Putamen (tissue), 1 donor: ENCODE results near the gene CPEB3.
"Not testable (repeated sequence)": the region's sequence is repeated elsewhere in the genome, so short reads cannot be mapped to it uniquely, and the experiment has no call there.

ENCODE experiments used
- DNase-seq: peaks from one replicate; pipeline ENCODE4 v3.0.0-alpha.2; 2016; ENCODE audit warnings: low spot score

The CPEB3 gene

GRCh38 chr10:92290837-92291615 lies at the start of gene CPEB3, which contains the start of gene MARCHF5:
Gene CPEB3 (minus strand): TSS chr10:92291078. CDS start chr10:92240350, 50,728 bp downstream.
Gene MARCHF5 (plus strand): TSS chr10:92291167. CDS start chr10:92291495, 328 bp downstream.
- peak; percentile 92 for DNase-seq

- DNase-seq, result not testable (repeated sequence)
Observed at GRCh38 chr10:92329927-92330326, 39.0 kb upstream of the CPEB3 start.

- DNase-seq, result no peak
Observed at GRCh38 chr10:92328993-92329392, 38.1 kb upstream of the CPEB3 start.

- DNase-seq, result no peak
Observed at GRCh38 chr10:92327445-92328433, 36.9 kb upstream of the CPEB3 start.

GRCh38 chr10:92323079-92323478 lies 32.2 kb upstream of the CPEB3 start:
- DNase-seq, result no peak

- no peak for DNase-seq
Observed at GRCh38 chr10:92316610-92317009, 25.7 kb upstream of the CPEB3 start.

- no peak for DNase-seq
Observed at GRCh38 chr10:92313750-92314149, 22.9 kb upstream of the CPEB3 start.

GRCh38 chr10:92309272-92309671 lies 18.4 kb upstream of the CPEB3 start:
- DNase-seq, result no peak

GRCh38 chr10:92305133-92306072 lies 14.5 kb upstream of the CPEB3 start:
- no peak for DNase-seq

GRCh38 chr10:92304061-92304460 lies 13.2 kb upstream of the CPEB3 start:
- DNase-seq, result no peak

GRCh38 chr10:92303096-92303495 lies 12.2 kb upstream of the CPEB3 start:
- DNase-seq, result no peak

- DNase-seq, result no peak
Observed at GRCh38 chr10:92298487-92298886, 7.6 kb upstream of the CPEB3 start.

GRCh38 chr10:92291921-92292845 lies 1.3 kb upstream of the CPEB3 start:
- peak; percentile 38 for DNase-seq

GRCh38 chr10:92291616-92291865 lies 663 bp upstream of the CPEB3 start:
- DNase-seq, result no peak

GRCh38 chr10:92290076-92290836 lies 622 bp downstream of the CPEB3 start:
- peak; percentile 26 for DNase-seq

- no peak for DNase-seq
Observed at GRCh38 chr10:92284112-92284704, 6.7 kb downstream of the CPEB3 start.

- DNase-seq, result no peak
Observed at GRCh38 chr10:92278996-92279696, 11.7 kb downstream of the CPEB3 start.

- no peak for DNase-seq
Observed at GRCh38 chr10:92274071-92274470, 16.8 kb downstream of the CPEB3 start.

- no peak for DNase-seq
Observed at GRCh38 chr10:92268748-92269147, 22.1 kb downstream of the CPEB3 start.
